IPS-18a (cell line): Measurements from ENCODE around the gene SEC14L6.
"Not testable (repeated sequence)": the region's sequence is repeated elsewhere in the genome, so short reads cannot be mapped to it uniquely, and the experiment has no call there.

Experiments used
- H3K27ac ChIP-seq: one replicate; pipeline ENCODE4 v1.5.1; 2013; ENCODE audit warnings: low read length
- H3K27me3 ChIP-seq: one replicate; pipeline ENCODE4 v1.6.1; 2013; ENCODE audit warnings: mild to moderate bottlenecking, low read length; ENCODE audit not compliant: control insufficient read depth, insufficient read depth
- H3K36me3 ChIP-seq: one replicate; pipeline ENCODE4 v1.6.1; 2013; ENCODE audit warnings: low read depth, low read length; ENCODE audit not compliant: control insufficient read depth
- H3K4me1 ChIP-seq: one replicate; pipeline ENCODE4 v1.6.1; 2013; ENCODE audit warnings: low read depth, low read length; ENCODE audit not compliant: control insufficient read depth
- H3K4me3 ChIP-seq: one replicate; pipeline ENCODE4 v1.5.1; 2013; ENCODE audit warnings: low read length
- H3K9ac ChIP-seq: one replicate; pipeline ENCODE4 v1.6.1; 2013; ENCODE audit warnings: mild to moderate bottlenecking, low read length, moderate library complexity
- H3K9me3 ChIP-seq: one replicate; pipeline ENCODE4 v1.6.1; 2013; ENCODE audit warnings: low read depth, low read length; ENCODE audit not compliant: control insufficient read depth

SEC14L6 gene

DNA sequence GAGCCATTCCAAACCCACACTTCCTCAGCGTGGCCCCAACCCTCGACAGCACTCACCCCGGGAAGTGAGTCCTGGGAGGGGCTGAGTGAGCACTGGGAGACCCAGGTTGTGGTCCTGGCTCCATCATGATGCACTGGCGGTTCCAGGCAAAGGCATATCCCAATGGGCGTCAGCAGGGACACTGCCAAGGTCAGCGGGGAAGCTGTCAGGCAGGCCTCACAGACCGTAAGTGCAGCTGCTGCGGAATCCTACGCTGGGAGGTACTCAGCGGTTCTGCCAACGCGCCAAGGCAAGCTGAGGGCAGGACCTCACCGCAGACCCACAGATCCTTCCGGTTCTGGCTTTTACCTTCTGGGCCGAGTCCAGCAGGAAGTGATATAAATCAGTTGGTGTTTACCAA, 29.3 kb upstream of the SEC14L6 start:
- no peaks in the 10 kb centered on the region for H3K9me3 ChIP-seq

GRCh38 chr22:30574997-30575671, 28.6 kb upstream of the SEC14L6 start:
- peaks cover 45% of the 10 kb centered on the region for H3K36me3 ChIP-seq
- H3K27me3 ChIP-seq: no peaks in the 10 kb centered on the region
- H3K9me3 ChIP-seq: no peaks in the 10 kb centered on the region
- peak overlapping the region; percentile 62 for H3K4me3 ChIP-seq
- peak overlapping the region; percentile 32 for H3K9ac ChIP-seq
- H3K27ac ChIP-seq: no peak overlapping the region
- H3K4me1 ChIP-seq: peaks cover 12% of the 10 kb centered on the region

More for the DNA sequence above, 29.3 kb upstream of the SEC14L6 start:
- H3K4me1 ChIP-seq: peaks cover 12% of the 10 kb centered on the region
- peaks cover 52% of the 10 kb centered on the region for H3K36me3 ChIP-seq
- no peak overlapping the region for H3K9ac ChIP-seq
- H3K4me3 ChIP-seq: no peak overlapping the region
- H3K27ac ChIP-seq: no peak overlapping the region
- no peaks in the 10 kb centered on the region for H3K27me3 ChIP-seq

DNA sequence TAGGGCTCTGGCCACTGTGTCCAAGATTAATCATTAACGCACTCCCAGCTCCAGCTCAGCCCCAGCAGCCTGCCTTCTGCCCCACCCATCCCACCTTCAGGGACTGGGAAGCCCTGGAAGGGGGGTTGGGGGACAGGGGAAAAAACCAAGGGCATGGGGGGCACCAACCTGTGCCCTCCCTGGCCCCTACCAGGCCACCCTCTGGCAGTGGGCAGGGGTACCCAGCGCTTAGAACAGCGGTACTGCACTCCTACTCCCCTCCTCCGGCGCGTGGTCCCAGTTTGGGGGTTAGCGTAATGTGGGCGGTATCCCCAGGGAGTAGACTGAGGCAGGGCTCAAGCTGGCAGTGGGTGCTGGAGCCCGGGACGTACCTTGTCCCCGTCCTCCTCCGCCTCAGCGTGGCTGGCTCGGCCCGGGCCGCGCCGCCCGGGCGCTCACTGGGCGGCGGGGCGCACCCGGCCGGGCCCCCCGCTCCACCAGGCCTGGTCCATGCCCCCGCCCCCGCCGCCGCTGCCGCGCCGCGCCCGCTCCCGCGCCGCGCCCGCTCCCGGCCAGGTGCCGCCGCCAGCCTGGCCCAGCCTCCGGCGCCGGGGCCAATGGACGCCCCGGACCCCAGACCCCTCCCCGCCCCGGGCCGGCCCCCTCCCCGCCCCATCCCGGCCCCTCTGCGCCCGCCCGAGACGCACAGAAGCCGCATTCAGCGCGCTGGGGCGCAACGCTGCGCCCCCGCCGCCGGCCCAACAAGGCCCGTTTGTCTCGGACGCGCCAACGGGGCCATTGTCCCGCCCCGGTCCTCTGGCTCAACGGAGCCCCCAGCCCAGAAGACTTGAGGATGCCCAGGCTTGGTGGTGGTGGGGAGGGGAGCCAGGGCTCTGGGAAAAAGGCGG, 27.8 kb upstream of the SEC14L6 start, which contains the start of gene GAL3ST1:
GAL3ST1 (minus strand) TSS at position 571 of the 887 bp plus-strand sequence. CDS start 17,273 bp downstream, outside the sequence.
- H3K4me1 ChIP-seq: peaks cover 12% of the 10 kb centered on the region
- peaks cover 37% of the 10 kb centered on the region for H3K36me3 ChIP-seq
- peak within 1 kb of the TSS; percentile 32 for H3K9ac ChIP-seq
- H3K9me3 ChIP-seq: no peaks in the 10 kb centered on the region
- H3K4me3 ChIP-seq: peak within 1 kb of the TSS; percentile 67
- H3K27ac ChIP-seq: no peak within 1 kb of the TSS
- no peaks in the 10 kb centered on the region for H3K27me3 ChIP-seq

DNA sequence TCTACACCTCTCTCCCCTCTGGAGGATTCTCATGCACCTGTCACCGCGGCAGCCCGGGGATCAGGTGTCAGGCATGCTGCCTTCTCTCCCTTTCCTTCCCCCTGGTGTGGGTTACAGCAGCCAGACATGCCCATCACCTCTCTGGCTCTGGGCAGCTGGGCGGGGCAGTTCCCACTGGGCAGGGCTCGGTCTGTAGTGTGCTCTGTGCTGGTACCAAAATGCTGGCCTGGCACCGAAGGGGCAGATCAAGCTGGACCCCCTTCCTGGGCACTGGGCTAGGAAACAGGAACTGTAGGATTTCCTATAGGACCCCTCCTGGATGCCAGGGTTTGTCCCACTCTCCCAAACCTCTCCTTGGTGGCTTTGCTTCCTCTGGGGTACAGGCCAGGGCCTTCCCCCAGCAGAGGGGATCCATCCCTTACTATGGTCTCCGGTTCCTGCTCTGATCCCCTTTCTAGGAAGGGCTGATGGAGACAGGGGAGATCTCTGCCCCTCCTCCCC, 27.1 kb upstream of the SEC14L6 start:
- no peak overlapping the region for H3K27ac ChIP-seq
- H3K36me3 ChIP-seq: peaks cover 30% of the 10 kb centered on the region
- H3K9ac ChIP-seq: no peak overlapping the region
- peak overlapping the region; percentile 67 for H3K4me3 ChIP-seq
- no peaks in the 10 kb centered on the region for H3K9me3 ChIP-seq
- no peaks in the 10 kb centered on the region for H3K27me3 ChIP-seq
- peaks cover 12% of the 10 kb centered on the region for H3K4me1 ChIP-seq

DNA sequence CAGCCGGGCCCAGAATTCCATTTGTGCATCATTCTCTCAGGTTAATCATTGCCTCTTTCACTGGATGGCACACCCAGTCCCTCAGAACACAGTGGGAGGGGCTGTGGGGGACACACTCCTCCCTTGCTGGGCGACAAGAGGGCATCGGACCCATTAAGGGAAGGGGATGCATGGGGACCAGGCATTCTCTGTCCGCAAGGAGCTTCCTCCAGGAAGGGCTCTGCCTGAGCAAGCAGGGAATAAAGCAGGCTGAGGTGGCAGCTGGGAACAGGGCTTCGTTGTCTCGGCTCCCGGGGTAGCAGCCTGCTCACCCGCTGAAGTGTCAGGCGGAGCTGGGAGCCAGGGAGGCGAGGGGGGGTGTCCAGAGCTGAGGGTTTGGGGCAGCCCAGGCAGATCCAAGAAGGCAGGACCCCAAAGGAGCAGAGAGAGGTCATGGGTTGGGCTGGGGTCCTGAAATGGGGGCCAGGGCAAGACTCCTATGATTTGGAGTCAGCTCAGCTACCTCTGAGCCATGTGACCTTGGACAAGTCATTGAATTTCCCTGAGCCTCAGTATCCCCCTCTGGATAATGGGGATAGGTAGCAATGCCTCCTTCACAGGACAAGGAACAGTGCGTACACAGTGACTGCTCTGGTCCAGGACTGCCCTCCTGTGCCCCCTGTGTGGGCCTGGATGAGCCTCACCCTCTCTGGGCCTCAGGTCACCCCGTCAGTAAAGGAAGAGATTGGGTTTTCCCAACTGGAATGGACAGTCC, 26.5 kb upstream of the SEC14L6 start:
- H3K9ac ChIP-seq: no peak overlapping the region
- H3K9me3 ChIP-seq: no peaks in the 10 kb centered on the region
- H3K27ac ChIP-seq: no peak overlapping the region
- H3K4me1 ChIP-seq: peaks cover 12% of the 10 kb centered on the region
- H3K4me3 ChIP-seq: peak overlapping the region; percentile 67
- no peaks in the 10 kb centered on the region for H3K27me3 ChIP-seq
- H3K36me3 ChIP-seq: peaks cover 24% of the 10 kb centered on the region

DNA sequence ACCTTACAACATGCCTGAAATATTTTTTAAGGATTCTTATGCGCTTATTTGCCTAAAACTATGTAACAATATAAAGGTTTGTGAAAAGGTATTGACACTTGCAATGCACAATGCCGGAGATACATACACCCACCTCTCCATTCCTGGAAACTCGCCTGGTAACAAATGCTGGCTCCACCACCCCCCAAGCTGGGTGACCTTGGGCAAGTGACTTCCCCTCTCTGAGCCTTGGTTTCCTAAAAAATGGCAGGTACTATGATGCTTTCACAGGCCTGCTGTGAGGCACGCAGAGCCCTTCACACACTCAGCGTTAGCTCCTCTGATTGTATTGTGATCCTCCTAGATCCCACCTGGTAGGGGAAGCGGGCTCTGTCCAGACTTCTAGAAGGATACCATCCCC, 25.7 kb upstream of the SEC14L6 start:
- no peak overlapping the region for H3K27ac ChIP-seq
- H3K4me3 ChIP-seq: no peak overlapping the region
- H3K9me3 ChIP-seq: no peaks in the 10 kb centered on the region
- H3K27me3 ChIP-seq: no peaks in the 10 kb centered on the region
- peaks cover 12% of the 10 kb centered on the region for H3K4me1 ChIP-seq
- H3K9ac ChIP-seq: no peak overlapping the region
- H3K36me3 ChIP-seq: peaks cover 16% of the 10 kb centered on the region

DNA sequence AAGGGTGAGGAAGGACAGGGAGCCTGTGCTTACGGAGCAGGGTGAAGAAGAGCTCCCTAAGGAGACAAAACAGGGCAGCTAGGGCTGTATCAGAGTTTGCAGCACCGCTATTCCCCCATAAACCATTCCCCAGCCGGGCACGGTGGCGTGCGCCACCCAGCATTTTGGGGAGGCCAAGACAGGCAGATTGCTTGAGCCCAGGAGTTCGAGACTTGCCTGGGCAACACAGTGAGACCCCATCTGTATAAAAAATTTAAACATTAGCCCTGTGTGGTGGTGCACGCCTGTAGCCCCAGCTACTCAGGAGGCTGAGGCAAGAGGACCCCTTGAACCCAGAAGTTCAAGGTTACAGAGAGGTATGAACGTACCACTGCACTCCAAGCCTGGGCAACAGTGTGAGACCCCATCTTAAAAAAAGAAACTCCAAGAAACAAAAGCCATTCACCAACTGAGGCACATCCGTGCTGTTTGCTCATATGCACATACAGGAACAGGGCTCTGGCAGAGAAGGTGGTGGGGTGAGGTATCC, 23.2 kb upstream of the SEC14L6 start:
- no peak overlapping the region for H3K4me3 ChIP-seq
- H3K9me3 ChIP-seq: no peaks in the 10 kb centered on the region
- no peaks in the 10 kb centered on the region for H3K36me3 ChIP-seq
- no peak overlapping the region for H3K9ac ChIP-seq
- H3K27me3 ChIP-seq: no peaks in the 10 kb centered on the region
- H3K4me1 ChIP-seq: peaks cover 8% of the 10 kb centered on the region
- no peak overlapping the region for H3K27ac ChIP-seq

- Histone ChIP-seq H3K9ac (no peak overlapping the region), H3K27me3 (no peaks in the 10 kb centered on the region), H3K4me1 (peaks cover 8% of the 10 kb centered on the region), H3K9me3 (no peaks in the 10 kb centered on the region), H3K36me3 (no peaks in the 10 kb centered on the region), H3K27ac (no peak overlapping the region), H3K4me3 (no peak overlapping the region)
These were observed 21.7 kb upstream of the SEC14L6 start for GRCh38 chr22:30568137-30568805.

DNA sequence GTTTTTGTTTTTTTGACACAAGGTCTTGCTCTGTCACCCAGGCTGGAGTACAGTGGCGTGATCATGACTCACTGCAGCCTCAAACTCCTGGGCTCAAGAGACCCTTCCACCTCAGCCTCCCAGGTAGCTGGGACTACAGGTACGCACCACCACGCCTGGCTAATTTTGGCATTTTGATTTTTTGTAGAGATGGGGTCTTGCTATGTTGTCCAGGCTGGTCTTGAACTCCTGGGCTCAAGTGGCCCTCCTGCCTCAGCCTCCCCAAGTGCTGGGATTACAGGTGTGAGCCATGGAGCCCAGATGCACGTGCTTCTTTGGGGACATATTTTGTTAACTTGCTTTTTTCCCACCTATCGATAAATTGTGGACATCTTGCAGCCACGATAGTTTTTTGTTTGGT, 20.7 kb upstream of the SEC14L6 start:
- not testable (repeated sequence) for H3K27me3 ChIP-seq, H3K4me1 ChIP-seq, H3K36me3 ChIP-seq, H3K27ac ChIP-seq, H3K9me3 ChIP-seq, H3K4me3 ChIP-seq, H3K9ac ChIP-seq

DNA sequence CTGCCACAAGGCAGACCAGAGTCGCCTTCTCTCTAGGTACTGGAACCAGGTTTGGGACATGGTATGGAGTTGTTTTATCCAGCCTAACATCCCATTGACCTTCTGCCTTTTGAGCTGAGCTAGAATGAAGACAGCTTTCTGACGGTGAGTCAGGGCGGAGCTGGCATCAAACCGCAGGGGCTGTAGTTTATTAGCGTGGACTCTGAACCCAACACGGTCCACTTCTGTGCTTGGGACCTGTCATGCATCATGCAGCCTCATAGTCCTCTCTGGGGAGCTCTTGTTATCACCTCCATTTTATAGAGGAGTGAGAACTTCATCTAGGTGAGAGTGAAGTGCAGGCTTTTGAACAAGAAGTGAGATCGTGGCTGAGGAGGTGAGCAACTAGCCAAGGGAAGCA, 19.6 kb upstream of the SEC14L6 start:
- no peaks in the 10 kb centered on the region for H3K9me3 ChIP-seq
- no peaks in the 10 kb centered on the region for H3K36me3 ChIP-seq
- H3K4me1 ChIP-seq: peaks cover 8% of the 10 kb centered on the region
- H3K9ac ChIP-seq: no peak overlapping the region
- H3K27me3 ChIP-seq: no peaks in the 10 kb centered on the region
- no peak overlapping the region for H3K4me3 ChIP-seq
- H3K27ac ChIP-seq: no peak overlapping the region
